NCI-H510A (cell line): ENCODE data around the gene KCNJ16.
"Not testable (repeated sequence)": the region's sequence is repeated elsewhere in the genome, so short reads cannot be mapped to it uniquely, and the experiment has no call there.

Experiments
- DNase-seq: peaks from one replicate; lab custom pipeline; 2025; lab: John Stamatoyannopoulos, UW

The KCNJ16 gene

GRCh38 chr17:70074956-70075355, at the start of gene KCNJ16:
Gene KCNJ16, plus strand, starts transcription at chr17:70075225. Its CDS starts 56,863 bp downstream, at chr17:70132088.
- DNase-seq, result peak; percentile 3

- DNase-seq, result no peak
Measured at GRCh38 chr17:70028397-70028796, 46.6 kb upstream of the KCNJ16 start.

DNA sequence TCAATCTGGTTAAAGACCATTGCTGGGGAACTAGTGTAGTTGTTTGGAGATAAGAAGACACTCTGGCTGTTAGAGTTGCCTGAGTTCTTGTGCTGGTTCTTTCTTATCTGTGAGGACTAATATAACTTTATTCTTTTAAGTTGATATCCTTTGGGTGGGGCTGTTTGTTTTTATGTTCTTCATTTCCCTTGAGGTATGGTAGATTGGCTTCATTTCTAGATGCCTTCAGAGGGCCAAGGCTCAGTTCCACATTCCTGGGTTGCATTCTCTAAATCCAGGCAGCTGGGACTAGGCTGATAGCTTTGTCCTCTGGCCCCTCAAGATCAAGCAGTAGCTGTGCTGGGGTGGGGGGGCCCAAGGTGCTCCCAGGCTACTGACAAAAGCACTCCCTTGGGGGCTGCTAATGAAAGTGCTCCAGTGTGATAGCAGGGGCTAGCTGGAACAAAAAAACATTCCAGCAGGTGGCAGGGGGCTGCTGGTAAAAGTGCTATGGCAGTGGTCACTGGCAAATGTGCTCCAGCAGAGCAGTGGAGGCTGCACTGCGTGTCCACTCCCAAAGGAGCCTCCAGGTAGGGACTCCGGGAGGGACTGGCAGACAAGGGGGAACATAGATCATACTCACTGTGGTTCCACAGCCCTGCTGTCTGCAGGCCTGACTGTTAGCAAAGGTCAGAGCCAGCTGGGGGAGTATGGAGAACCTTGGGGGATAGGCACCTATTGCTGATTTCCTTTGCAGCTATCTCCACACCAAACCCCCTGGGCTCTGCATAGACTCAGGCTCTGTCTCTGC, 45.9 kb upstream of the KCNJ16 start:
- DNase-seq, result no peak

GRCh38 chr17:70030371-70030770, 44.7 kb upstream of the KCNJ16 start:
- DNase-seq, result no peak

GRCh38 chr17:70031341-70031740, 43.7 kb upstream of the KCNJ16 start:
- no peak for DNase-seq

GRCh38 chr17:70033165-70033564, 41.9 kb upstream of the KCNJ16 start:
- DNase-seq, result no peak

DNA sequence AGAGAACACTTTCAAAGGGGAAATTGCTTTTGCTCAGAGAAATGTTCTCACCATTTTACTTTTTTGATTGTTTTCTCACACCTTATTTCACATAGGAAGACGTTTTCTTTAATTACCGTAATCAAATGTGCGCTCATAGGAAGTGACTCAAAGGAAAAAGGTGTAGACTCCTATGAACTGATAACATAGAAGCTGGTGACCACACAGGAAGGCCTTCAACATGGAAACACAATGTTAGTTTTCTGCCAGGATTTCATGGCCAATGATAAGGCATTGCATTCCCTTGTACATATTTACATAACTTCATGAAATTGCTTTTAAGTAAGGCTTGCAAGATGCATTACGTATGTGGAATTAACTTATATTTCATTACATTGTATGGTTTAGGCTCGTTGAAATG, 40.9 kb upstream of the KCNJ16 start:
- no peak for DNase-seq

GRCh38 chr17:70037498-70037897, 37.5 kb upstream of the KCNJ16 start:
- DNase-seq, result no peak

DNA sequence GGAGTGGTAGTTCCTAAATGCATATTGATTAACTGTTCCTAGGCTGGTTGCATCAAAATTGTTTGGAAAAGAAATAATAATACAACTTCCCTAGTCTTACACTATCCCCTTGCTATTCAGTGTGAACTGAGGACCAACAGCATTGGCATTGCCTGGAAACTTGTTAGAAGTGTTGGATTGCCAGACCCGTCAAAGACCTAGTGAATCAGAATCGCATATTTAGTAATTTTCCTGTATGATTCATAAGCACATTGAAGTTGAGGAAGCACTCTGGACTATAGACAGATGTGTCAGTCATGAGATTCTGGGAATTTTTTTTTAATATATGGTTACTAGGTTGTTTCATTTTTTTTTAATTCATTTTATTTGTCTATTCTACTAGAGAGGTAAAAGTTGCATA, 34.7 kb upstream of the KCNJ16 start:
- no peak for DNase-seq

GRCh38 chr17:70041061-70041460, 34.0 kb upstream of the KCNJ16 start:
- no peak for DNase-seq

GRCh38 chr17:70041540-70041939, 33.5 kb upstream of the KCNJ16 start:
- no peak for DNase-seq

DNA sequence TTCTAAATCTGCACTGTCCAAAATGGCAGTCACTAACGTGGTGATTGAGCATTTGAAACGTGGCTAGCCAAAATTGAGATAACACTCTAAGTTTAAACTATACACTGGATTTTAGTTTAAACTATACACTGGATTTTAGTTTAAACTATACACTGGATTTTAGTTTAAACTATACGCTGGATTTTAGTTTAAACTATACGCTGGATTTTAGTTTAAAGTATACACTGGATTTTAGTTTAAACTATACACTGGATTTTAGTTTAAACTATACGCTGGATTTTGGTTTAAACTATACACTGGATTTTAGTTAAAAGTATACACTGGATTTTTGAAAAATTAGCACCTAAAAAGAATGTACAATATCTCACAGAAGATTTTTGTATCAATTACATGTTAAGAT, 29.2 kb upstream of the KCNJ16 start:
- not testable (repeated sequence) for DNase-seq

GRCh38 chr17:70047619-70048419, 27.2 kb upstream of the KCNJ16 start:
- no peak for DNase-seq

- no peak for DNase-seq
Measured at GRCh38 chr17:70049801-70050591, 25.0 kb upstream of the KCNJ16 start.

GRCh38 chr17:70050931-70051330, 24.1 kb upstream of the KCNJ16 start:
- no peak for DNase-seq

DNA sequence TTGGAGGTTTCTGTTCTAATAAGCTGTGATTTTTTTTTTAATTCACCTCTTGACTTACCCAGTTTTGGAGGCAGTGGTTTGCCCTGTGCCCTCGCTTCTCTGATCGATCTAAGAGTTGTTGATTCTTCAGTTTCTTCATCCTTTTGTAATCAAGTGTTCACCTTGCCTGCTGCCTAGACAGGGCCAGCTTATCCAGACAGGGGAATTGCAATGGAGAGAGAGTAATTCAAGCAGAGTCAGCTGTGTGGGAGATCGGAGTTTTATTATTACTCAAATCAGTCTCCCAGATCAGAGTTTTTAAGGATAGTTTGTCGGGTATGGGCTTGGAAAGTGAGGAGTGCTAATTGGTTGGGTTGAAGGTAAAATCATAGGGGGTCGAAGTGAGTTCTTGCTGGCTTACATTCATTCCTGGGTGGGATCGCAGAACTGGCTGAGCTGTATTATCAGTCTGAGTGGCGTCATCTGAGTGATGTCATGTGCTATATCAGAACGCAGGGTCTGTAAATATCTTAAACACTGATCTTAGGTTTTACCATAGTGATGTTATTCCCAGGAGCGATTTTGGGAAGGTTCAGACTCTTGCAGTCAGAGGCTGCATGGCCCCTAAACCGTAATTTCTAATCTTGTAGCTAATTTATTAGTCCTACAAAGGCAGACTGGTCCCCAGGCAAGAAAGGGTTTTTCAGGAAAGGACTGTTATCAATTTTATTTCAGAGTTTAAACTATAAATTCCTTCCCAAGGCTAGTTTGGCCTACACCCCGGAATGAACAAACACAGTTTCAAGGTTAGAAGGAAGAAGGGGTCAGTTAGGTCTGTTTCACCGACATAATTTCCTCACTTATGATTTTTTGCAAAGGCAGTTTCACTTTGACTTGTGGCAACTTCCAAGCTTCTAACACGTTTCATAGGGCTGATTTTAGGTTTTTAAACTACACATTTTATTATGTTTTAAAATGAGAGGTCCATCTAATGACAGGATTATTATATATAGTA, 21.5 kb upstream of the KCNJ16 start:
- no peak for DNase-seq

GRCh38 chr17:70055000-70055399, 20.0 kb upstream of the KCNJ16 start:
- DNase-seq, result no peak

- no peak for DNase-seq
Measured at GRCh38 chr17:70059071-70059470, 16.0 kb upstream of the KCNJ16 start.

DNA sequence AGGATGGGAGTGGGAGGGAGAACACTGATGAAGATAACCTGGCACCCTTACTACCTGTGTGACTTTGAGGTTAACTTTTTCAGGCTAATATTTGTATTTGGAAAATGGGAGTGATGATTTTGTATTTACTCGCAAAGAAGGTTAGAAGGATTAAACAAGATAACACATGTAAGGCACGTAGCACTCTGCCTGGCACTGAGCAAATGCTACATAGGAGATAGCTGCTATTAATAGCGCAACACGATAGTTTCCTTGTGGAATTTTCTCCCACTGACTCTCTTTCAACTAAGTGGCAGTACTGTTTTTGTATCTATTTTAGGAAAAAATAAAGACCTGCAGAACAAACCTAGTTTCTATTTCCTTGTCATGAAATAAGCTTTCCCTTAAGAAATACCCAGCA, 15.4 kb upstream of the KCNJ16 start:
- no peak for DNase-seq

DNA sequence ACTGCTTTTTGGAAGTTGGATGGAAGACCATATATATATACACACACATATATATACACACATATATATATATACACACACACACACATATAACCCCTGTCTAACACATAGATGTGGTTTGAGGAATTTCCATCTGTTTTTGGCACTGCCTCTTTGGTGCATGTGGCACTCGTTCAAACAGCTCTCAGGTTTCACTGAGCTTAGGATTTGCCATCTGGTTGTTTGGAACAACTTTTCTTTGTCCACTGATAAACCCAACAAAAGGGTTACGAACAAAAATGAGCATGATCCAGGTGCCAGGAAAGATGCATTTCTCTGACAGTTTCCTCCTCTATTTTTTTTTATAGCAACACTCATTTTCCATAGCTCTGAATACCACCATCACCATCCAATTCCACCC, 14.6 kb upstream of the KCNJ16 start:
- no peak for DNase-seq

DNA sequence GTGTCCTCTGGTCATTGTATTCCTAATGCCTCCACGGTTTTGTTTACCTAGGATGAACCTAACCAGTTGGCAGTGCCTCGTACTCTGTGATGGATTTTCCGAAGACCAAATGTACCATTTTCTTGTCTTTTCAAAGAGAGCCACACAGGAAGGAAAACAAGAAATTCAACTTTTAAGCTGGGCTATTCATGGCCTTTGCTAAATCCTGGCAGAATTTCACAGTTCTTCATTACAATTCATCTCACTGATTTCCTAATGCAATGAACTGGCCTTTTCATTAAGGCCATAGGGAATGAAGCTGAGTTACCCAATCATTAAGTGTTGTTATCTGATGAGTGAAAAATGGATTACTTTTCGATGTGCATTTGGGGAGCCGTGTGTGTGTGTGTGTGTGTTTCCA, 7.9 kb upstream of the KCNJ16 start:
- no peak for DNase-seq
